K562 (cell line): ENCODE measurements around the gene CEP68.

ENCODE experiments used
- CTCF ChIP-seq, 3 experiments: IDR thresholded peaks in 2 of 3; conservative IDR thresholded peaks in 1 of 3; 2 replicates each; pipeline ENCODE4 v1.5.1; 2011 to 2012; ENCODE audit warnings: low read length in 3 of 3, mild to moderate bottlenecking in 3 of 3, control low read depth in 2 of 3, improper control_type of control experiment in 1 of 3, inconsistent platforms in 1 of 3, low read depth in 1 of 3, mixed read lengths in 1 of 3, moderate library complexity in 1 of 3; ENCODE audit not compliant: insufficient read depth in 2 of 3
- JUNB ChIP-seq: fragments of 450-650 bp; formaldehyde crosslinking; conservative IDR thresholded peaks from 2 replicates; pipeline ENCODE4 v1.4.0; 2020; ENCODE audit warnings: mild to moderate bottlenecking
- JUND ChIP-seq, 2 experiments: IDR thresholded peaks; 2 replicates in 1 of 2; 3 replicates in 1 of 2; pipeline ENCODE4 v1.6.1; 2011; ENCODE audit warnings: borderline replicate concordance in 2 of 2, low read depth in 2 of 2, low read length in 2 of 2, improper control_type of control experiment in 1 of 2, missing biosample characterization in 1 of 2, missing genetic modification characterization in 1 of 2, missing genetic modification reagents in 1 of 2
- MTA1 ChIP-seq: fragments of 450-650 bp; IDR thresholded peaks from 2 replicates; pipeline ENCODE4 v1.6.1; 2017; ENCODE audit warnings: borderline replicate concordance
- MTA2 ChIP-seq: fragments of 450-650 bp; IDR thresholded peaks from 2 replicates; pipeline ENCODE4 v1.6.1; 2016; ENCODE audit warnings: low read depth
- MXI1 ChIP-seq: IDR thresholded peaks from 2 replicates; pipeline ENCODE4 v1.6.1; 2011; ENCODE audit warnings: low read depth, mild to moderate bottlenecking, improper control_type of control experiment, low read length
- POLR2AphosphoS2 ChIP-seq: IDR thresholded peaks from 2 replicates; pipeline ENCODE4 v1.6.1; 2012; ENCODE audit warnings: low read length, improper control_type of control experiment
- POLR2AphosphoS5 ChIP-seq: IDR thresholded peaks from 2 replicates; pipeline ENCODE4 v1.6.1; 2011; ENCODE audit warnings: mild to moderate bottlenecking, low read depth, low read length, moderate library complexity; ENCODE audit not compliant: control insufficient read depth, insufficient read depth
- SMAD1 ChIP-seq: fragments of 150-350 bp; IDR thresholded peaks from 2 replicates; pipeline ENCODE4 v1.6.1; 2014; ENCODE audit warnings: low read length, low read depth; ENCODE audit not compliant: partially characterized antibody
- SPI1 ChIP-seq: IDR thresholded peaks from 2 replicates; pipeline ENCODE4 v1.6.1; 2011; ENCODE audit warnings: low read depth, low read length, control low read depth, borderline replicate concordance
- ZNF274 ChIP-seq: IDR thresholded peaks from 2 replicates; pipeline ENCODE4 v1.6.1; 2011; ENCODE audit warnings: low read depth, mild to moderate bottlenecking, low read length, moderate library complexity, borderline replicate concordance
- ZNF445 ChIP-seq: fragments of 250-450 bp; sonication (Bioruptor Pico); IDR thresholded peaks from 2 replicates; pipeline ENCODE4 v1.4.0; 2020; ENCODE audit warnings: low read depth, mild to moderate bottlenecking, moderate library complexity
- ZNF77 ChIP-seq: fragments of 250-450 bp; sonication (Bioruptor Pico); IDR thresholded peaks from 2 replicates; pipeline ENCODE4 v1.5.0; 2020

GRCh38 chr2:65133626-65134025, 77.4 kb downstream of the CEP68 start:
- TF ChIP-seq MTA2 = no peak
- no peak for TF ChIP-seq POLR2AphosphoS2
- no peak for TF ChIP-seq SPI1
- no peak for TF ChIP-seq POLR2AphosphoS5
- TF ChIP-seq ZNF274 = no peak
- TF ChIP-seq ZNF77 (CRISPR knock-in tag) = no peak
- TF ChIP-seq JUNB = no peak
- no peak for TF ChIP-seq JUND (IDR thresholded peaks at IDR 0.05; ENCODE audit: borderline replicate concordance, low read depth, low read length)
- TF ChIP-seq JUND (tag; IDR thresholded peaks at IDR 0.05; ENCODE audit: borderline replicate concordance, low read depth, low read length) = no peak; the same call in 2 of the 3 replicates
- no peak for TF ChIP-seq MTA1
- TF ChIP-seq SMAD1 = no peak
- no peak for TF ChIP-seq CTCF (IDR thresholded peaks at IDR 0.05 in 2 of 3, conservative IDR thresholded peaks at IDR 0.05 in 1 of 3; ENCODE audit: insufficient read depth in 2 of 3, low read depth in 1 of 3, low read length in 3 of 3)
- TF ChIP-seq MXI1 = no peak
- no peak for TF ChIP-seq ZNF445
